22Rv1 (cell line): ENCODE measurements around the gene ALPI.
"Not testable (repeated sequence)": the region's sequence is repeated elsewhere in the genome, so short reads cannot be mapped to it uniquely, and the experiment has no call there.

ENCODE experiments used
- H3K27ac ChIP-seq: fragments of 450-650 bp; 2 replicates; pipeline ENCODE4 v1.5.1; 2017
- ZFX ChIP-seq: fragments of 450-650 bp; IDR thresholded peaks from 2 replicates; pipeline ENCODE4 v1.6.1; 2017; ENCODE audit warnings: antibody characterized with exemption, borderline replicate concordance
- TF ChIP-seq, protein P1 (sequence below): fragments of 450-650 bp; IDR thresholded peaks from 2 replicates; pipeline ENCODE4 v1.5.1; 2017; ENCODE audit warnings: mild to moderate bottlenecking

Gene ALPI

DNA sequence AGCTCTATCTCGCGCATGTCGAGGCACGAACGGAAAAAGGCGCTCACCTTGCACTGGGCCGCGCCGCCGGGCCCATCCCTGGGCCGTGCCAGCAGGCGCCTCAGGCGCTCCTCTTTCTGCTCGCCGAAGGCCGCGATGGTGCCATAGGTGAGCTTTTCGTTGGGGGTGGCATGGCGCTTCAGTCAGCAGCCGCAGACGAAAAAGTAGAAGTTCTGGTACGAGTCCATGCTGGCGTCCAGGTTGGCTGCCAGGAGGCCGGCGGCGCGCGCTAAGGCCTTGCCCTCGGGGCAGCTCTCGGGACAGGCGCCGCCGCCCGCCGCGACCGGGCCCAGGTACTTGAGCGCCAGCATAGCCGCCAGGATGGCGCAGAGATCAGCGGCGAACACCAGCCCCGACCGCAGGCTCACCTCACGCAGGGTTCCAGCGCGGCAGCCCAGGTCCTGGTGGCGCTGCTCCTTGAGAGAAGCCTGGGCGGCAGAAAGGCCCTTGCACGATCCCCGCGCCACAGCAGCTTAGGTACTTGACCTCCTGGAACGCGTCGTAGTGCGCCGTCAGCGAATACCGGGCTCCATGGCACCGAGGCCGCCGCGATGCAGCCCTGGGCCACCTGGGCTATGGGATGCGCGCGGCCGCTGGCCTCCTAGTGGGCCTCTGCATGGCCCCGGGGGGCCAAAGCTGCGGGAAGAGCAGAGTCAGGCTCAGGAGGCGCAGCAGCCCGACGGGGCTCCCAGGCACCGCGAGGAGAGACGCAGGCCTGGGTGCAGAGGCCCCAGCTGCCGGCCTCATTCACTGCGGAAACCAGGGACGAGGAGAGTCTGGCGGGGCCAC, 36.5 kb upstream of the ALPI start:
- no peak for TF ChIP-seq ZFX
- TF ChIP-seq, protein P1, sequence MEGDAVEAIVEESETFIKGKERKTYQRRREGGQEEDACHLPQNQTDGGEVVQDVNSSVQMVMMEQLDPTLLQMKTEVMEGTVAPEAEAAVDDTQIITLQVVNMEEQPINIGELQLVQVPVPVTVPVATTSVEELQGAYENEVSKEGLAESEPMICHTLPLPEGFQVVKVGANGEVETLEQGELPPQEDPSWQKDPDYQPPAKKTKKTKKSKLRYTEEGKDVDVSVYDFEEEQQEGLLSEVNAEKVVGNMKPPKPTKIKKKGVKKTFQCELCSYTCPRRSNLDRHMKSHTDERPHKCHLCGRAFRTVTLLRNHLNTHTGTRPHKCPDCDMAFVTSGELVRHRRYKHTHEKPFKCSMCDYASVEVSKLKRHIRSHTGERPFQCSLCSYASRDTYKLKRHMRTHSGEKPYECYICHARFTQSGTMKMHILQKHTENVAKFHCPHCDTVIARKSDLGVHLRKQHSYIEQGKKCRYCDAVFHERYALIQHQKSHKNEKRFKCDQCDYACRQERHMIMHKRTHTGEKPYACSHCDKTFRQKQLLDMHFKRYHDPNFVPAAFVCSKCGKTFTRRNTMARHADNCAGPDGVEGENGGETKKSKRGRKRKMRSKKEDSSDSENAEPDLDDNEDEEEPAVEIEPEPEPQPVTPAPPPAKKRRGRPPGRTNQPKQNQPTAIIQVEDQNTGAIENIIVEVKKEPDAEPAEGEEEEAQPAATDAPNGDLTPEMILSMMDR, result no peak
- H3K27ac ChIP-seq, result no peak overlapping the region

DNA sequence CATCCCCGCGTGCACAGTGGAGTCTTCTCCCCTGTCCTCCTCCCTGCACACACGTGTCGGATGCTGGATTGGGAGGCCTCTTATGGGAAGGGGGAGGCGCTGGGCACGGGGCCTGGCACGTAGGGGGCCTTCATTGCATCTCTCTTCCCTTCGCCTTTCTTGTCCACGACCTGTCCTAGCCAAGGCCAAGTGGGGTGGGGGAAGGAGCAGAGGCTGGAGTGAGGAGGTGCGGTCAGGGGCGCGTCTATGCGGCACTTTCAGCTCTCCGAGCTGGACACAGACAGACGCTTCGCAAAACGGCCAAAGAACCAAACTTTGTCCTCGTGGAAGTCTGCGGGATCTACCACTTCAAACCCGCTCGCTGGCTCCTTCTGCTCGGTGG, 35.9 kb upstream of the ALPI start:
- H3K27ac ChIP-seq, result no peak overlapping the region
- TF ChIP-seq, protein P1, result no peak
- TF ChIP-seq ZFX, result no peak

DNA sequence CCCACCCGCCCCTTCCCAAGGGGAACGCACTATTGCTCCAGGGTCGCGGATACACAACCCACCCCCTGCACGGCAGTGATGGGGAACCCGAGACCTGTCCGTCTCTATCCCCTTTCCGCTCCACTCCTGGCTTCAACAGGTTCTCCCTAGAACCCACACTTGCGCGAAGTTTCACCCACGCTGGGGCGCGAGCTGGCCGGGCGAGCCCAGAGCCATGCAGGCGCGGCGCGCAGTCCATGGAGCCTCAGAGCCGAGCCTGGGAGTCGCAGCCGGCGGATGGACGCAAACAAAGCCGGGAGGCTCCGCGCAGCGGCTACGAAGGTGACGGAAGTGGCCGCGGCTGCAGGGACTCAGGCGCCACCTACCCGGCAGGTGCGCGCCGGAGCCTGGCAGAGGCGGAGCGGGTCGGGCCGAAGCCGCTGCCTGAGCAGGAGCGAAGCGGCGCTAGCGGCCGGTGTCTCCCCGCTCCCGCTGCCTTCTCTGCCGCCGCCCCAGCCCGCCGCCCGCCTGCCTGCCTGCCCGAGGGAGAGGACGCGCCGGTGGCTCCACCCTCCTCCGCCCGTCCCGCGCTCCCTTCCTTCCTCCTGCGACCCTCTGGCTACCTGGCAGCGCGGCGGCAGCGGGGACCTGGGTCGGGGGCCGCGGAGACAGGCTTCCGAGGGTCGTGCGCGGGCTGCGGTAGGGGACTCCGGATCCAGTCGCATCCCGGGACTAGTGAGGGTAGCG, 35.3 kb upstream of the ALPI start:
- no peak overlapping the region for H3K27ac ChIP-seq
- TF ChIP-seq ZFX, result no peak
- TF ChIP-seq, protein P1, result peak; percentile 42

DNA sequence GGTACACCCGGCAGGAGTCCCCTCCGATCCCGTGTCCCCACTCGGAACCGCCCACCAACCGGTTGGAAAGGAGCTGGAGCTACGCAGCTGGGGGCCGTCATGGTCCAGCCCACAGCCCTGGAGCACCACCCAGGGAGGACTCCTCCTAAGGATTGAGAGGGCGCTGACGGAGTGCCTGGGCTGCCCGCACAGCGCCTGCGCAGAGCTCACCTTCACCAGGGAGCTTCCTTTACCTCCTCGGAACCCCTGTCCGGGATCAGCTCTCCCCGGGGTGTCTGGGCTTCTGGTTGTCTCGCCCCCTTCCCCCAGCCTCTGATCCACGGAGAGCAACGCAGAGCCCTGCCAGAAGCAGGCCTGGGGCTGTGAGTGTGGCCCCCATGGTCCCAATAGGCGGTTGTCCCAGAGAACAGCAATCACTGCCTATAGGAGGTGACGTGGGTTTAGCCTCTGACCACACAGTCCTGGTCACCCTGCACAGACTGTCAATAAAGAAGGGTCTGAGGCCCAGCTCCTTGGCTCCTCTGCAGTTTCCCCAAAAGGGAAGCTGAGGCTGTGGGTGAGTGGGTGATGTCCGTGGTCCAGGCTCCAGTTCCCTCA, 34.7 kb upstream of the ALPI start:
- no peak for TF ChIP-seq ZFX
- TF ChIP-seq, protein P1, result no peak
- H3K27ac ChIP-seq, result no peak overlapping the region

DNA sequence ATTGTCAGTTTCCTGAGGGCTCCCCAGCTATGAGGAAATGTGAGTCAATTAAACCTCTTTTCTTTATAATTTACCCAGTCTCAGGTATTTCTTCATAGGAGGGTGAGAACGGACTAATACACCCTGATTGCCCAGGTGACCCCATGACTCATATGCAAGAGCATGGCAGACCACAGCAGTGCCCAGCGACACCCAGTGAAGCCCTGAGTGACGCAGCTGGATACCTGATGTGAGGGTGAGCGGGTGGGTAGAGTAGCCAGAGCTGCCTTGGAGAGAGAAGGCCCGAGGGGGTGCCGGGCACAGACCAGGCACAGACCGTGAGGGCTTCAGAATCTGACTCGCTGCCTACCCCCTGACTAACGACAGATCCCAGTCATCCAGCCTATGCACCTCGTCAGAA, 33.9 kb upstream of the ALPI start:
- H3K27ac ChIP-seq, result no peak overlapping the region
- TF ChIP-seq ZFX, result no peak
- TF ChIP-seq, protein P1, result no peak

DNA sequence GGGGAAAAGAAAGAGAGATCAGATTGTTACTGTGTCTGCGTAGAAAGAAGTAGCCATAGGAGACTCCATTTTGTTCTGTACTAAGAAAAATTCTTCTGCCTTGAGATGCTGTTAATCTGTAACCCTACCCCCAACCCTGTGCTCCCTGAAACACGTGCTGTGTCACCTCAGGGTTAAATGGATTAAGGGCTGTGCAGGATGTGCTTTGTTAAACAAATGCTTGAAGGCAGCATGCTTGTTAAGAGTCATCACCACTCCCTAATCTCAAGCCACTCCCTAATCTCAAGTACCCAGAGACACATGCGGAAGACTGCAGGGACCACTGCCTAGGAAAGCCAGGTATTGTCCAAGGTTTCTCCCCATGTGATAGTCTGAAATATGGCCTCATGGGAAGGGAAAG, 33.0 kb upstream of the ALPI start:
- H3K27ac ChIP-seq, result not testable (repeated sequence)

DNA sequence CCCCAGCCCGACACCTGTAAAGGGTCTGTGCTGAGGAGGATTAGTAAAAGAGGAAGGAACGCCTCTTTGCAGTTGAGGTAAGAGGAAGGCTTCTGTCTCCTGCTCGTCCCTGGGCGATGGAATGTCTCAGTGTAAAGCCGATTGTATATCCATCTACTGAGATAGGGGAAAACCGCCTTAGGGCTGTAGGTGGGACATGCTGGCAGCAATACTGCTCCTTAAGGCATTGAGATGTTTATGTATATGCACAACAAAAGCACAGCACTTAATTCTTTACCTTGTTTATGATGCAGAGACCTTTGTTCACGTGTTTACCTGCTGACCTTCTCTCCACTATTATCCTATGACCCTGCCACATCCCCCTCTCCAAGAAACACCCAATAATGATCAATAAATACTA, 32.5 kb upstream of the ALPI start:
- not testable (repeated sequence) for H3K27ac ChIP-seq
